GM21786 (cell line): ENCODE data around the gene IRX2.

Experiments used
- ATAC-seq: cut with Tn5 transposase; IDR thresholded peaks from one replicate; pipeline ENCODE4 v1.9.1; 2021; ENCODE audit not compliant: unreplicated experiment

IRX2 gene

DNA sequence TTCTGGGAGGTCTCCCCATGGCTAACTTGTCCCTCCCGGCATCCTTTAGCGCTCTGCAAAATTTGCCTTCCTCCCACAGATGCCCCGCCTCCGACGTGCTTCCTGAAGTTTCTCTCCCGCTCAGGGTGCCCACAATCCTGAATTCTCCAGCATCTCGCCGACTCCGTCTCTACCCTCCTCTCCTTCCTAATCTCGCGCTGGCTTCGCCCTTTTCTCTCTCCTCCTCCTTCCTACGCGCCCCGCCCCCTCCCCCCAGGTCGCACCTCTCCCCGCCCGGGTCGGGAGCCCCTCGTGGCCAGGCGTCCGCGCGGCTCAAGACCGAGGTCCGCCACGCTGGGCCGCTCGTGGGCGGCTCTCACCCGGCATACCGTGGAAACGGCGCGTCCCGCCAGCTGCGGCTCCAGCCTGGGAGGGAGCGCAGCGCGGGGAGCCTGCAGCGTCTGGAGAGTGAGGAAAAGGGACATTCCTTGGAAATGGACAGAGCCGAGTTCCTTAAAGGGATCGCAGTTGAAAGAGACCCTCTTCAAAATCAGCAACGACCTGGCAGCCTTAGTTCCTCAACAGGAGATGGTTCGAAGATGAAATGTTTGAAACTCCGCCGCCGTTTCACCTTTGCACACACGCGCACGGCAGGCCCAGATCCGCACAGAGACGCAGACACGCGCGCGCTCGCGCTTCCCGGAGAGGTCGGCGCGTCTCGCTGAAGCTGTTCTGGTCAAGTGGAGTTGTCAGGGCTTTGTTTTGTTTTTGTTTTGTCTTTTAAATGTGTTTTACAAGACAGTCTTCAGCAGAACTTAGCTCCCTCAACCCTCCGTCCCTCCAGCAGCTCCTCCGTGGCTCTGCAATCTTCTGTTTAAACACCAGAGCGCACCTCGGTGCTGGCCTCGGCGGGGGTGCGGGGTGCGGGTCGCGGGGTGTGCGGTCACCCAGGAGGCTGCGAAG lies 5.0 kb upstream of the IRX2 start:
- no peak for ATAC-seq

GRCh38 chr5:2755681-2756171 lies 4.2 kb upstream of the IRX2 start:
- ATAC-seq = no peak

DNA sequence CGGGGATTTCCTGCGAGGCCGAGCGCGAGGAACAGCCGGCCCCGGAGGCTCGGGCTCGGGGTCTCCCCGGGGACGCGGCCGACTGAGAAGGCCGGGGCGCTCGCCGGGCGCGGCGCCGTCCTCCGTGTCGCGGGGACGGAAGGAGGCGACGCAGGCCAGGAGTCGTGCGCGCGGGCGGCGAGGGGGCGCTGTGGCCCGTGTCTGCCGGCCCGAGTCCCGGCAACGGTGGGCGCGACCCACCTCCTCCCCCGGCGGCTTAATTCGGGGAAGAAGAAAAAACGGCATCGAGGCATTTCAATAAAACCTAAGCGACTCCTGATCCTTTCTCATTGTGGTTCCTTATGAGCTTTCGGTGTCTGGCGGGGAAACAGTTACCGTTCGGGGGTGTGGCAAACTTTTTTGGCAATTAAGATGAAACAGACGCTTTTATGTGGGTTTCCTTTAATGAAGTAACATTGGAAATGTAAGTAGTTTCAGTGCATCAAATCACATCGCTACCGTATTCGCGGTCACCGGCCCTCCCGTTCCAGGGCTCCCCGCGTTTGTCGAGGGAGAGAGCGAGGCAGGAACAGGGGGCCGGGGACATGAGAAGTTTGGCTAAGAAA lies 3.7 kb upstream of the IRX2 start:
- ATAC-seq = no peak

- no peak for ATAC-seq
Observed at GRCh38 chr5:2754581-2755075, 3.2 kb upstream of the IRX2 start.

DNA sequence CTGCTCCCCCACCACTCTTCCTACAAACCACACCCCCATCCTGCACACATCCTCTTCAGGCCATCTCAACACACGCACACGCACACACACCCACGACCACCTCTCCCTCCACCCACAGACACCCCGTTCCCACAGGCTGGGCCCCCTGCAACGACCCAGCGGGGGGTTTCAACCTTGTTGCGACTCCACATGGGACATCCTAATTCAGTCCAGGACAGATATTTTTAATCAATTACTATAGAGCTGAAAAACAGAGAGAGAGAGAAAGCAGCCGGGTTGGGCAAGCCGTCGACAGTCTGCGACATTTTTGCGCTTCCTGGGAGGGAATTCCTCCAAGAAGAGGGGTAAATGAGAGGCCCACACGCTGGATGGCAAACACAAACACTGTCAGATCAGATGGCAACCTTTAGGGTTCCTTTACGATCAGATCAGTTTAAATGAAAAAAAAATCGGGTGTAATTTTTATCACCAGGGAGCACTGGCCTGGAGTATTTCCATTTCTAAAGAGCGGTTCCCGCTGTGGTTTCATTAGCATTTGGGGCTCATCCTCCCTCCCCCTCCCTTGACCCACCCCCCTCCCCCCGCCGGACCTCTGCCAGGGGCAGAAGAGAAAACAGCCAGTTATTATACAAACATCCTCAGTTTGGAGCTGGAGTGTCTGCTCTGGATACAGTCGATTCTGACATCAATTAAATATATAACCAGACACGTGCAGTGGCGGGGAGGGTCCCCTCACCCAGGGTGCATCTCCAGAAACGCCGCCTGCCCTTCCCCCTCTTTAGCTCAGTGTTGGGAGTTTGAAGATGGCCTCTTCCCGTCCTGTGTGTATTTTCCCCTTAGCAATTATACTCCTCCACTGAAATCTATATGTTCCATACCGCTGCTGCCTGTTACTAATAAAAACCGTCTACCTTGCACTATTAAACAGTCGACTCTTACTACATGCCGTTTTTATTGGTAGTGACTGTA lies 2.3 kb upstream of the IRX2 start:
- ATAC-seq = no peak

DNA sequence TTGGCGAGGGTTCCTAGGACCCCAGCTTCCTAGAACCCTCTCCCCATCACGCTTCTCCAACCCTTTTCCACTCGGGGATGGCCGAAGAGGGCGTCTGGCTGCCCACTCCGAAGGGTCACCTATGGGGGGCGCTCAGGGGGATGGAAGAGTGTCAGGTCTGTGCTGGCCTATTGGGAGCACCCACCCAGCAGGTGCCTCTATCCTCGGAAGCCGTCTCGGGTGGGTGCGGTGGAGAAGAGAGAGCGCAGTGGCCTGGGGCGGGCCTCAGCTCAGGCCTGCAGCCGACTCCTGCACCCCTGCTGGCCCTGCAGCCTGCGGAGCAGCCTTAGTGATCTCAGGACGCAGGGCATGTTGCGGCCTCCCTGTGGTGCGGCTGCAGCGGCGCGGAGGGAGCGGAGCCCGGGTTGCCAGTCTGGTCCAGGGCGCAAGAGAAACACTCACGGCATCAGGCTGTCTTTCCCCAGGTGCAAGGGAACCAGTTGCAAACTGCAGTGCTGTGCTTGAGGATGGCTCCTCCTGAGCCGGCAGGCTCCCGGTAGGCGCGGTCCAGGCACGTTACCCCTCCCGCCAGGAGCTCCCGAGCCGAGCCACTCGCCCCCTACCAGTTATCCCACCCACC lies 1.5 kb upstream of the IRX2 start:
- no peak for ATAC-seq

GRCh38 chr5:2752059-2752820 lies 763 bp upstream of the IRX2 start:
- ATAC-seq = no peak

- no peak for ATAC-seq
Observed at GRCh38 chr5:2750758-2751464, 566 bp downstream of the IRX2 start.

- ATAC-seq = no peak
Observed at GRCh38 chr5:2750026-2750757, 1.3 kb downstream of the IRX2 start.

GRCh38 chr5:2749514-2750025 lies 1.9 kb downstream of the IRX2 start:
- no peak for ATAC-seq

DNA sequence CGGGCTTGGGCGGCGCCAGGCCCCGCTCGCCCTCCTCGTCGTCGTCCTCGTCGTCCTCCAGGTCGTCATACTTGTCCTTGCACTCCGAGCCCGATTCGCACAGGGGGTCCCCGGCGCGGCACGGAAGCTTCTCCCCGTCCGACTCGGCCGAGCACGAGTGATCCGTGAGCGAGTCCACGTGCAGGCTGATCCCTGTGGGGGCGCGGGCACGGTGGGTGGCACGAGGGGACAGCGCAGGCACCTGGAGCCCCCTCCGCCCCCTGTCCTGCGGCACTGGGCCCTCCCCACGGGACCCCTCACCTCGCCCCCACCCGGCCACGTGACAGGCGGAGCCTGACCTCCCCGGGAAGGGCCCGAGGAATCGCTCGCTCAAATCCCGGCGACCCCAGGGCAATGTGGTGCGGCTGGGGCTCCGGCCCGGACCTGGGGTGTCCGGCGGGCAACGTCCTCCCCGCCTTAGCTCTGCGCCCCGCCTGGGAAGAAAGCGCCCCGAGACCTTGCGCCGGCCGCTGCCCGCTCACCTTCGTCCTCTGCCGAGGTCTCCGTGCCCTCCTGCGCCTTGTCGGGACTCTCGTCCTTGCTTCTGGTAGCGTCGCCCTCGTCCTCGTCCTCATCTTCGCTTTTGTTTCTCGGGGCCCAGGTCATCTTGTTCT lies 2.5 kb downstream of the IRX2 start:
- ATAC-seq = no peak

- ATAC-seq = no peak
Observed at GRCh38 chr5:2748179-2748860, 3.2 kb downstream of the IRX2 start.

- no peak for ATAC-seq
Observed at GRCh38 chr5:2747363-2748162, 3.9 kb downstream of the IRX2 start.

GRCh38 chr5:2746561-2747032 lies 4.9 kb downstream of the IRX2 start:
- ATAC-seq = no peak

- no peak for ATAC-seq
Observed at GRCh38 chr5:2744485-2744884, 7.0 kb downstream of the IRX2 start.
